ENCODE data around the gene CCNB2.
"Not testable (repeated sequence)": the region's sequence is repeated elsewhere in the genome, so short reads cannot be mapped to it uniquely, and the experiment has no call there.

The CCNB2 gene

GRCh38 chr15:59104912-59105732 is at the start of gene CCNB2:
Gene CCNB2 (plus strand): TSS chr15:59105146. CDS start chr15:59105269, 123 bp downstream.
- peak; percentile 90 for DNase-seq

- DNase-seq = no peak
Measured at GRCh38 chr15:59059076-59059597, 45.8 kb upstream of the CCNB2 start.

- DNase-seq = no peak
Measured at GRCh38 chr15:59060348-59060747, 44.6 kb upstream of the CCNB2 start.

GRCh38 chr15:59063042-59063441 is 41.9 kb upstream of the CCNB2 start:
- DNase-seq = no peak

- no peak for DNase-seq
Measured at GRCh38 chr15:59069430-59069829, 35.5 kb upstream of the CCNB2 start.

- no peak for DNase-seq
Measured at GRCh38 chr15:59074607-59075006, 30.3 kb upstream of the CCNB2 start.

- DNase-seq = no peak
Measured at GRCh38 chr15:59087731-59088130, 17.2 kb upstream of the CCNB2 start.

GRCh38 chr15:59094077-59094476 is 10.9 kb upstream of the CCNB2 start:
- no peak for DNase-seq

GRCh38 chr15:59096429-59096828 is 8.5 kb upstream of the CCNB2 start:
- no peak for DNase-seq

GRCh38 chr15:59099162-59099685 is 5.7 kb upstream of the CCNB2 start:
- DNase-seq = no peak

GRCh38 chr15:59104602-59104911 is 389 bp upstream of the CCNB2 start:
- no peak for DNase-seq

- DNase-seq = no peak
Measured at GRCh38 chr15:59105854-59106253, 908 bp downstream of the CCNB2 start.

GRCh38 chr15:59111251-59111650 is 6.3 kb downstream of the CCNB2 start:
- DNase-seq = no peak

GRCh38 chr15:59115047-59115446 is 10.1 kb downstream of the CCNB2 start:
- no peak for DNase-seq

- DNase-seq = no peak
Measured at GRCh38 chr15:59116141-59116540, 11.2 kb downstream of the CCNB2 start.

- no peak for DNase-seq
Measured at GRCh38 chr15:59116771-59117170, 11.8 kb downstream of the CCNB2 start.

GRCh38 chr15:59119625-59120024 is 14.7 kb downstream of the CCNB2 start:
- DNase-seq = no peak

GRCh38 chr15:59120937-59121336 is 16.0 kb downstream of the CCNB2 start:
- DNase-seq = no peak

- no peak for DNase-seq
Measured at GRCh38 chr15:59124261-59124660, 19.3 kb downstream of the CCNB2 start.

GRCh38 chr15:59125683-59126082 is 20.7 kb downstream of the CCNB2 start:
- not testable (repeated sequence) for DNase-seq

- not testable (repeated sequence) for DNase-seq
Measured at GRCh38 chr15:59127255-59127654, 22.3 kb downstream of the CCNB2 start.

- no peak for DNase-seq
Measured at GRCh38 chr15:59131456-59131855, 26.5 kb downstream of the CCNB2 start.

GRCh38 chr15:59131969-59132562 is 27.1 kb downstream of the CCNB2 start:
- no peak for DNase-seq

- DNase-seq = no peak
Measured at GRCh38 chr15:59133929-59134427, 29.0 kb downstream of the CCNB2 start.
